Spleen (tissue), 13 donors: ENCODE measurements around the gene KLHL6. TPM values are rescaled to one million over a fixed set of nuclear protein-coding genes. Genes with fewer than 3 reads are reported as not detected.

Experiments
- DNase-seq: peaks from one replicate; pipeline ENCODE4 v3.0.0-alpha.2; 2020
- H3K27ac ChIP-seq, 8 donors: fragments of 200-600 bp; sonication (generic) in 7 of 8; 1 replicate in 4 of 8; 2 replicates in 4 of 8; pipeline versions ENCODE4 v1.5.0 to v1.8.0; 2016 to 2021; ENCODE audit warnings: inconsistent platforms in 4 of 8, mild to moderate bottlenecking in 4 of 8, moderate library complexity in 1 of 8
- H3K27me3 ChIP-seq, 7 donors: fragments of 200-600 bp; sonication (generic) in 6 of 7; replicated peaks in 1 of 7; 1 replicate in 4 of 7; 2 replicates in 3 of 7; pipeline versions ENCODE4 v1.5.0 to v1.8.0; 2016 to 2021; ENCODE audit warnings: inconsistent platforms in 3 of 7, mild to moderate bottlenecking in 1 of 7
- H3K36me3 ChIP-seq, 6 donors: fragments of 200-600 bp; sonication (generic) in 5 of 6; 1 replicate in 4 of 6; 2 replicates in 2 of 6; pipeline versions ENCODE4 v1.5.0 to v1.8.0; 2016 to 2021; ENCODE audit warnings: inconsistent platforms in 2 of 6
- H3K4me1 ChIP-seq, 6 donors: fragments of 200-600 bp; sonication (generic) in 5 of 6; 1 replicate in 3 of 6; 2 replicates in 3 of 6; pipeline versions ENCODE4 v1.5.0 to v1.8.0; 2016 to 2021; ENCODE audit warnings: inconsistent platforms in 3 of 6
- H3K4me3 ChIP-seq, 8 donors: fragments of 200-600 bp; sonication (generic) in 7 of 8; 1 replicate in 4 of 8; 2 replicates in 4 of 8; pipeline versions ENCODE4 v1.5.0 to v1.8.0; 2016 to 2021; ENCODE audit warnings: inconsistent platforms in 4 of 8, mild to moderate bottlenecking in 4 of 8, moderate library complexity in 2 of 8
- H3K9me3 ChIP-seq, 8 donors: fragments of 200-600 bp; sonication (generic) in 7 of 8; 1 replicate in 4 of 8; 2 replicates in 4 of 8; pipeline versions ENCODE4 v1.5.0 to v1.8.0; 2016 to 2021; ENCODE audit warnings: inconsistent platforms in 4 of 8
- CTCF ChIP-seq, 11 experiments: fragments of 200-600 bp in 7 of 11; fragments of 450-650 bp in 4 of 11; sonication (generic) in 4 of 11; IDR thresholded peaks in 8 of 11; conservative IDR thresholded peaks in 3 of 11; 1 replicate in 7 of 11; 2 replicates in 4 of 11; pipeline versions ENCODE4 v1.4.0 to v1.8.0; 2016 to 2021; ENCODE audit warnings: antibody characterized with exemption in 11 of 11, inconsistent platforms in 4 of 11, mild to moderate bottlenecking in 1 of 11
- POLR2A ChIP-seq, 3 donors: fragments of 450-650 bp; IDR thresholded peaks; one replicate each; pipeline ENCODE4 v1.5.1; 2017; ENCODE audit warnings: antibody characterized with exemption in 3 of 3, mild to moderate bottlenecking in 1 of 3
- POLR2AphosphoS5 ChIP-seq, 3 donors: sonication (generic); formaldehyde crosslinking; IDR thresholded peaks; one replicate each; pipeline ENCODE4 v1.5.1; 2017; ENCODE audit warnings: antibody characterized with exemption in 3 of 3
- WGBS, 5 donors: extraction: QIAGEN DNeasy Blood & Tissue Kit in 3 of 5; methylation state at CpG; one replicate each; pipeline versions ENCODE4 v1.1.5 to v1.1.7; 2013 to 2018; 5-methylcytosine and 5-hydroxymethylcytosine counted together
- intact Hi-C: fragments of 100-400 bp; cut with DNase I; formaldehyde crosslinking; loops from one replicate; pipeline ENCODE4 v1.15.0; 2023; ENCODE audit warnings: low total_unique reads
- long read RNA-seq, 2 donors: transcript quantifications; one replicate each; lab custom pipeline, GENCODE V29; 2026
- polyA plus RNA-seq, 3 donors: library from polyadenylated mRNA; stranded (reverse); fragments of 200-250 nt; gene quantifications; one replicate each; pipeline ENCODE4 v1.2.1, GENCODE V29; 2013
- total RNA-seq, 7 donors: library from RNA; depleted of rRNA in 3 of 7; stranded (reverse); fragments of >200 nt in 3 of 7; fragmentation: NEBNext Ultra II Directional in 4 of 7; extraction: Animal tissue kit (Norgen Biotek cat#: 25700) in 4 of 7; gene quantifications; one replicate each; pipeline versions ENCODE4 v1.1.0 to v1.2.1, GENCODE V29; 2016 to 2021
- donor health status: healthy with polysubstance abuse.
- donor health status: DM: no; HTN: no; CAD: no; lungs with moderate emphysema.
- donor health status: DM: no; HTN: no; CAD: no.
- donor health status: Bipolar disorder and iron deficiency.
- donor health status: healthy.
- donor health status: DM: no; HTN: no; CAD: no.
- donor health status: DM: yes; HTN: yes; CAD: no.

Gene KLHL6
- total RNA-seq = 10 to 100 TPM; 29.4 to 51.8 (median 37.3) TPM
- polyA plus RNA-seq = 10 to 100 TPM; 10.8 to 15.4 (median 15.0) TPM
- long read RNA-seq, donor 1, full-length matches to known transcripts = 1 of 1 reads
- long read RNA-seq, donor 1, partial matches to known transcripts = 0 of 1 reads
- long read RNA-seq, donor 1, other reads (novel, unspliced or antisense) = 0 of 1 reads
- long read RNA-seq, donor 2 = 0 reads

GRCh38 chr3:183555541-183556081 lies at the start of gene KLHL6:
KLHL6 (minus strand) TSS chr3:183555706; CDS start chr3:183555653, 53 bp downstream.
- TF ChIP-seq CTCF (IDR thresholded peaks at IDR 0.05 in 8 of 11, conservative IDR thresholded peaks at IDR 0.05 in 3 of 11) (peak in 4 of 11 experiments; percentile 9 to 30 (median 18)), POLR2A (IDR thresholded peaks at IDR 0.05) (peak in 1 of 3 donors; percentile 84), POLR2AphosphoS5 (IDR thresholded peaks at IDR 0.05) (peak; percentile 53 to 95 (median 93))
- WGBS, 5 donors = 6 to 16% (median 8%) methylated on average over 9 of the region's 9 CpGs
- H3K4me1 ChIP-seq = peaks cover 0 to 61% (median 46%) of the 10 kb centered on the region in 6 donors
- H3K27ac ChIP-seq = peak within 1 kb of the TSS; percentile 69 to 92 (median 88)
- no peaks in the 10 kb centered on the region for H3K36me3 ChIP-seq
- H3K27me3 ChIP-seq = no peaks in the 10 kb centered on the region
- no peaks in the 10 kb centered on the region for H3K9me3 ChIP-seq
- intact Hi-C loops = no loop called here
- peak within 1 kb of the TSS; percentile 41 to 68 (median 50) for H3K4me3 ChIP-seq
- DNase-seq = peak; percentile 93

GRCh38 chr3:183597959-183598358 lies 42.5 kb upstream of the KLHL6 start:
- H3K4me1 ChIP-seq = no peaks in the 10 kb centered on the region
- H3K9me3 ChIP-seq = peaks cover 11 to 35% (median 22%) of the 10 kb centered on the region in 8 donors
- no peak overlapping the region for H3K4me3 ChIP-seq
- intact Hi-C loops = no loop called here
- 0 to 95% (median 44%) methylated on average over 1 of the region's 1 CpG for WGBS, 5 donors
- no peak for TF ChIP-seq CTCF (IDR thresholded peaks at IDR 0.05 in 8 of 11, conservative IDR thresholded peaks at IDR 0.05 in 3 of 11)
- no peak for TF ChIP-seq POLR2A (IDR thresholded peaks at IDR 0.05)
- no peak for TF ChIP-seq POLR2AphosphoS5 (IDR thresholded peaks at IDR 0.05)
- peaks cover 0 to 5% (median 0%) of the 10 kb centered on the region in 7 donors for H3K27me3 ChIP-seq
- H3K36me3 ChIP-seq = no peaks in the 10 kb centered on the region
- H3K27ac ChIP-seq = no peak overlapping the region
- DNase-seq = no peak

- intact Hi-C loops = no loop called here
- no peak overlapping the region for H3K27ac ChIP-seq
- peaks cover 11 to 35% (median 22%) of the 10 kb centered on the region in 8 donors for H3K9me3 ChIP-seq
- no peak for DNase-seq
- WGBS, 5 donors = 74 to 100% (median 99%) methylated on average over 2 of the region's 2 CpGs
- H3K4me1 ChIP-seq = peaks cover 7 to 20% (median 14%) of the 10 kb centered on the region in 6 donors
- no peak for TF ChIP-seq CTCF (IDR thresholded peaks at IDR 0.05 in 8 of 11, conservative IDR thresholded peaks at IDR 0.05 in 3 of 11)
- TF ChIP-seq POLR2A (IDR thresholded peaks at IDR 0.05) = no peak
- TF ChIP-seq POLR2AphosphoS5 (IDR thresholded peaks at IDR 0.05) = no peak
- H3K27me3 ChIP-seq = peaks cover 0 to 5% (median 0%) of the 10 kb centered on the region in 7 donors
- H3K4me3 ChIP-seq = no peak overlapping the region
- H3K36me3 ChIP-seq = no peaks in the 10 kb centered on the region
These were observed 39.1 kb upstream of the KLHL6 start for GRCh38 chr3:183594636-183595035.

- no peak for TF ChIP-seq POLR2AphosphoS5 (IDR thresholded peaks at IDR 0.05)
- TF ChIP-seq POLR2A (IDR thresholded peaks at IDR 0.05) = no peak
- TF ChIP-seq CTCF (IDR thresholded peaks at IDR 0.05 in 8 of 11, conservative IDR thresholded peaks at IDR 0.05 in 3 of 11) = no peak
- no peaks in the 10 kb centered on the region for H3K36me3 ChIP-seq
- H3K9me3 ChIP-seq = peaks cover 3 to 17% (median 8%) of the 10 kb centered on the region in 8 donors
- 92 to 97% (median 95%) methylated on average over 7 of the region's 7 CpGs for WGBS, 5 donors
- intact Hi-C loops = no loop called here
- DNase-seq = no peak
- H3K27me3 ChIP-seq = peaks cover 0 to 5% (median 0%) of the 10 kb centered on the region in 7 donors
- H3K4me1 ChIP-seq = peaks cover 7 to 29% (median 14%) of the 10 kb centered on the region in 6 donors
- H3K27ac ChIP-seq = peak overlapping the region in 1 of 8 donors; percentile 25
- H3K4me3 ChIP-seq = no peak overlapping the region
These were observed 37.3 kb upstream of the KLHL6 start for GRCh38 chr3:183592821-183593220.
